NCI-H2107 treated with DMSO at 0.1 percent for 48 hours (cell line): ENCODE measurements around the gene MYO1D.

Experiments
- DNase-seq: peaks from one replicate; lab custom pipeline; 2025; ENCODE audit not compliant: unreplicated experiment; lab: John Stamatoyannopoulos, UW

MYO1D gene

GRCh38 chr17:32784113-32784512 is 92.8 kb downstream of the MYO1D start:
- no peak for DNase-seq

DNA sequence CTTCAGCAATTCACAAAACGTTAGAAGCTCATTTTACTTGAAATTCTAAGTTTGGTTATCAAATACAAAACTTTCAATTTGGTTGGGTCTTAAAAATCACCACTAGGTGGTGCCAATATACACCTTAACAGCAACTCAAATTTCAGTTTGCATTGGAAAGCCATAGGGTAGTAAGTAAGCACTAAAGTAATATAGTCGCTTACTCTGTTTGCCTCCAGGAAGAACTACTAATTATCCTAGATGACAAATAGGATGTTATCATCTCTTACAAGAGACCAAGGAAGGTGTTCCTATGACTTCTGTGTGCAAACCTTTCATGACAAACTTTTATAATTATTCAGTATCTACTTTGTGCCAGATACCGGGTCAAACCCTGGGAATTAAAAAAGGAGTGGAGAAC is 93.3 kb downstream of the MYO1D start:
- DNase-seq: peak; percentile 26

DNA sequence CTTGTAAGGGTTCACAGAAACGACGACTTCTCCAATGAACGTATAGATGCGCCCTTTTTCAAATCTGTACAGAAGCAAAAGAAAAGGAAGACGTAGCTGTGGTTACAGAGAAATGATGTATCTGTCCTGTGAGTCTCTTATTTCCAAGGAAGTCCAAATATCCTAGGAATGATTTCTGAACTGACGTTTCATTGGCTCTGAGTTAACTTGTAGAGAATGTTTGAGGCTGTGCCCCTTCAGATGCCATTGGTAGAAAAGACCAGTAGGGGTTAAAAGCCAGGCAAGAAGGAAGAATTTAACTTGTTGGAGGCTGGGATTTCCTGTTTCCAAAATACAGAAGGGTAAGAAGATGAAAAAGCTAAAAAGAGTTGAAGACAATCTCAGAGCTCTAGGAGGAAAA is 96.2 kb downstream of the MYO1D start:
- no peak for DNase-seq

DNA sequence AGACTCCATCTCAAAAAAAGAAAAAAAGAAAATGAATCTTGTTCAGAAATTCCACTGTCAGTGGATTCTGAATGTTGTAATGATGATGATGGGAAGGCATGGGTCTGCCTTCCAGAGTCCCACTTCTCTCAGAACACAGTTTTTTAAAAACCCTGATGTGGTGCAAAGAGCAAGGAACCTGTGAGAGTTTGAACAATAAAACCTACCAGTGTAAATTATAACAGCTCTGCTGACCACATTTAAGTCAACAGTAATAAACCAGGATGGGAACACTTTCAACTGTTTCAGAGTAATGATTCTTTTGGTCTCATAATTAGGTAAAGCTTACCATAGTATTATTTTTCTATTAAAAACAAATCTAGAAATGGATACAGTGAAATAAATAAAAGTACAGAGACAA is 99.0 kb downstream of the MYO1D start:
- DNase-seq: no peak

DNA sequence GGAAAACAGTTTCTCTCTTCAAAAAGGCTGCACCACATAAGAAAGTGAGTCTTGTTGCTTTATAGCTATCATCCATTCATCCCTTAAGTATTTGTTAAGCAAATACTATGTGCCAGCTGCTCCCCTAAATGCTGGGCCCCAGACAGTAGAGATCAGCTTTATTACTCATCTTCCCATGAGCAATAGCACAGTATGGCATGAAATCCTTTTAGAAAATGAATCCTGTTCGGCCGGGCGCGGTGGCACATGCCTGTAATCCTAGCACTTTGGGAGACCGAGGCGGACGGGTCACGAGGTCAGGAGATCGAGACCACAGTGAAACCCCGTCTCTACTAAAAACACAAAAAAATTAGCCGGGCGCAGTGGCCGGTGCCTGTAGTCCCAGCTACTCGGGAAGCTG is 99.5 kb downstream of the MYO1D start:
- no peak for DNase-seq

- no peak for DNase-seq
Observed at GRCh38 chr17:32774695-32775084, 102.2 kb downstream of the MYO1D start.

- DNase-seq: no peak
Observed at GRCh38 chr17:32773856-32774694, 102.8 kb downstream of the MYO1D start.

DNA sequence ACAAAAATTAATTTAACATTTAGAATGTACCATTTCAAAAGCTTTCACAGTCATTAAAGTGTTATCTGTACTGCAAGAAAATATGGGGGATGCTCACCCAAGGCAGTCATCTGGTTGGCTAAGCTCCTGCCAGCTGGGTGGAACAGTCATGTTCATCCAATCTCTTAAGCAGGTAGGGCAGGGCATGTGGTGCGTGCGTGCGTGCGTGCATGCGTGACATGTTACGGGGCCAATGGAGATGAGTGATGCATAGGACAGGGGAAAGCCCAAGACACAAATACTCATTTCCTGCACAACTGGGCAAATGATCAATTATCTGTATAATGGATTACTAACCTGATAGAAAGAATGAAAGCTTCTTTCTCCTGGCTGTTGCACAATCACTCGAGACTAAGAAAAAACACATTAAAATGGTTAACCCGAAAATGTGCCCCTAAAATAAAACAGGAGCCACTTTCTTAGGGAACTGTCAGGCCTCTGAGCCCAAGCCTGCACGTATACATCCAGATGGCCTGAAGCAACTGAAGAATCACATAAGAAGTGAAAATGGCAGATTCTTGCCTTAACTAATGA is 104.4 kb downstream of the MYO1D start:
- no peak for DNase-seq

- DNase-seq: no peak
Observed at GRCh38 chr17:32771396-32771795, 105.5 kb downstream of the MYO1D start.

DNA sequence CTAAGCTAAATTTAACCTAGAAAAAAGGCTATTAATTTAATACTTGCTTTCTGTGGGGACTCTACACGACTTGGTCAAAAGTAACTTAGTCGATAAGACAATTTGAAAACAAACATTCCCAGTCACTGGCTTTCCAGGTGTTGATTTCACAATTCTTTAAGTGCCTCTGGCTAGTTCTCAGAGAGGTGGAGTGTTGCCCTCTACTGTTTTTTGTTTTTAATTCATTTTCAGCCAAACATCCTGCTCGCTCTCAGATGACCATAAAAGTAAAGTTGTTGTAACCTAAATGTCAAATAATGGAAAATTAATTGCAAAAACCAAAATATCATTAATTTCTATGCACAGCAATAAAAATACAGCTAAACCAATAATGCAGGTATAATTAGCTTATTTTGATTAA is 107.1 kb downstream of the MYO1D start:
- peak; percentile 32 for DNase-seq

DNA sequence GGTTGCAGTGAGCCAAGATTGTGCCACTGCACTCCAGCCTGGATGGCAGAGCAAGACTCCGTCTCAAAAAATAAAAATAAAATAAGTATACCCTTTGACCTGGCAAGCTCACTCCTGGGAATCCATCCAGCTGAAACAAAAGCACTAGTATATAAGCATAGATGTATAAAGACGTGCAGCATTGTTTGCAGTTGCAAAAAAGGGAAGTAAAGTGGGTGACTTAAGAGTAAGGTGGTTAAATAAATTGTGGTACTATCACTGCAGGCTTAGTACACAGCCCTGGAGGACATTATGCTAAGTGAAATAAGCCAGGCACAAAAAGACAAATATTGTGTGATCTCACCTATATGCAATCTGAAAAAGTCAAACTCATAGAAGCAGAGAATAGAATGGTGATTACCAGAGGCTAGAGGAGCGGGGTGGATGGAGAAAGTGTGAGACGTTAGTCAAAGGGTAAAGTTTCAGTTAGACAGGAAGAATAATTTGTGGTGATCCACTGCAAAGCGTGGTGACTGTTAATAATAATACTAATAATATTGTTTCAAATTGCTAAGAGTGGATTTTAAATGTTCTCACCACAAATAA is 113.0 kb downstream of the MYO1D start:
- DNase-seq: no peak

GRCh38 chr17:32759476-32759875 is 117.4 kb downstream of the MYO1D start:
- no peak for DNase-seq

GRCh38 chr17:32757963-32758362 is 119.0 kb downstream of the MYO1D start:
- DNase-seq: no peak

- DNase-seq: no peak
Observed at GRCh38 chr17:32756696-32757095, 120.2 kb downstream of the MYO1D start.

DNA sequence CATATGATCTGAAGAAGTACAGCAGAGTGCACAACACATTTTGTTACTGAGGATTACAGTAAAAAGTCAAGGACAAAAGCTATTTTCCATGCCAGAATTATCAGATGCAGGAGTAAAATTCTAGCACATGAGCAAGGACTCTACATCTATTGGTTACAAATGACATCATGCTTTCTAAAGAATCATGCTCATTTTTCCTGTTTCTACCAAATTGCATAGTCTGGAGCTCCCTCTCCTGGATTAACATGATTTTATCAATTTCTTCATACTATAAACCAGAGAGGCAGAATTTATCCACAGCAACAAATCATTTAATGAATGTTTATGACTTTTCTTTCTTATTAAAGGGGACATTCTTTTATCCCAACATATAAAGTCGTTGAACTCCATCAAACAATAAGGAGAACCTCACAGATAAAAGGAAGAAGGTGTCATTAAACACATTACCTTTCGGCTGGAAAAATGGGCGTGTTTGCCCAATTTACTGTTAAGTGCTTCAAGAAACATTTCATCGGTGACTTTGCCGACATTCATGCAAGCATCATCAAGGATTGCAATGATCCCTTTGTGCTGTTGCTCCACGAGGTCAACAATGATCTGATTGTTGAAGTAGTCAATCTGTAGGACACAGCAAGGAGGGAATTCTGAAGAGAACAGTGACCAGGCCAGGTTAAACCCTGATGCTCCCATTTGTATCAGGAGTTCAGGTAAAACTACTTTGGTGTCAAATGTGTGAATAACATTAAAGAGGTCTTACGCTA is 121.7 kb downstream of the MYO1D start:
- DNase-seq: peak; percentile 62

- no peak for DNase-seq
Observed at GRCh38 chr17:32752934-32753333, 124.0 kb downstream of the MYO1D start.

DNA sequence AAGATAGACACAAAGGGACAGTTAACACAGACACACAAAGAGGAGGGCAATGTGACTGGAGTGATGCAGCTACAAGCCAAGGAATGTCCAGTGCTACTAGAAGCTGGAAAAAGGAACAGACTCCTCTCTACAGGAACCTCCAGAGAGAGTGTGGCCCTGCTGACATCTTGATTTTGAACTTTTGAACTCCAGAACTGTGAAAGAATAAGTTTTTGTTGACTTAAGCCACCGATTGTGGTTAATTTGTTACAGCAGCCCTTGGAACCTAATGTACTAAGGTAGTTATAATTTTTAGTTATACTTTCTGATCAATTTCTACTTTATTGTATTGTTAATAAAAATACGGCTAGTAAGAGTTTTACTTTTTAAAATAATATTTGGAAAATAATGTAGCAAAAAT is 129.1 kb downstream of the MYO1D start:
- no peak for DNase-seq

- DNase-seq: no peak
Observed at GRCh38 chr17:32746698-32747097, 130.2 kb downstream of the MYO1D start.

- DNase-seq: no peak
Observed at GRCh38 chr17:32746280-32746679, 130.6 kb downstream of the MYO1D start.

DNA sequence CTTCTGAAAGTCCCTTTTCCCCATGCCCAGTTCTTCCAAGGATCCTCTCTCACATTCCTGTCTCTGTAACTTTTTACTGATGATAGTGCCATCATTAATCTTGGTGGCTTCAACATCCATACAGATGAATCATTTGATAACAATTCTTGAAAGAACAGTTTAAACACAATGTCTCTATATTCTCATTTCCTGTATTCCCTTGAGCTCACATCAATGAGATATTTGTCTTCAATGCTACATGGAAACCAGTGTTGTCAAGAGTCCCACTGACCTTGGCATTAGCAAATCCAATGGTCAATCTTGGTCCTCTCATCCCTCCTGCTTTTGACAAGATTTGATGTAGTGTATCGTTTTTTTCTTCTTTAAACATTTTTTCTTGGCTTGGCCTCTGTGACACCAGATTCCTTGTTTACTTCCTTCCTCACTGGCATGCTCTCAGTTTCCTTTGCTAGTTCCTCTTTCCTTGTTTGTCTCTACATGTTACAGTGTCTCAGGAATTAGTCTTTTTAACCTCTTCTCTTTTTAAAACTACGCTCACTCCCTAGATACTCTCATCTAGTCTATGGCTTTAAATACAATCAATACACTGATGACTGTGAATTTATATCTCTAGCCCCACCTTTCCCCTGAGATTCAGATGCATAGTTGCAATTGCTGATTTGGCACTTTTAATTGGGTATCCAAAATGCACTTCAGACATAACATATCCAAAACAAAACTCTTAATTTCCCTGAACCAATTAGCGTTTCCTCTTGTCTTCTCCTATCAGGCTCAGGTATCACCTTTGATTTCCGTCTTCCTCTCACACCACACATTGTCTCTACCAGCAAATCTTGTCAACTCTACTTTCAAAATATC is 134.0 kb downstream of the MYO1D start:
- no peak for DNase-seq

- no peak for DNase-seq
Observed at GRCh38 chr17:32741381-32741780, 135.5 kb downstream of the MYO1D start.
